ENCODE measurements around the gene USP13.

- TF ChIP-seq CTCF (IDR thresholded peaks at IDR 0.05) (no peak), POLR2A (IDR thresholded peaks at IDR 0.05) (no peak), POLR2AphosphoS5 (IDR thresholded peaks at IDR 0.05) (no peak), EP300 (IDR thresholded peaks at IDR 0.05) (no peak)
These were observed at the start of gene USP13 for GRCh38 chr3:179652447-179653095.
